ELF-1 (cell line): ENCODE results near the gene FIGNL2.

Source experiments
- DNase-seq: peaks from one replicate; pipeline ENCODE4 v3.0.0-alpha.2; 2016; ENCODE audit warnings: low read depth, low spot score

Gene FIGNL2

GRCh38 chr12:51874486-51874885 lies 26.0 kb upstream of the FIGNL2 start:
- no peak for DNase-seq

GRCh38 chr12:51874000-51874399 lies 25.5 kb upstream of the FIGNL2 start:
- no peak for DNase-seq

GRCh38 chr12:51873251-51873994 lies 24.9 kb upstream of the FIGNL2 start:
- no peak for DNase-seq

- no peak for DNase-seq
These were observed 24.1 kb upstream of the FIGNL2 start for GRCh38 chr12:51872689-51872981.

- DNase-seq, result no peak
These were observed 23.6 kb upstream of the FIGNL2 start for GRCh38 chr12:51871918-51872688.

- DNase-seq, result no peak
These were observed 22.6 kb upstream of the FIGNL2 start for GRCh38 chr12:51871126-51871525.

- DNase-seq, result no peak
These were observed 22.0 kb upstream of the FIGNL2 start for GRCh38 chr12:51870504-51870903.

- no peak for DNase-seq
These were observed 21.4 kb upstream of the FIGNL2 start for GRCh38 chr12:51869931-51870330.

- peak; percentile 52 for DNase-seq
These were observed 21.0 kb upstream of the FIGNL2 start for GRCh38 chr12:51869496-51869865.

GRCh38 chr12:51868821-51869495 lies 20.4 kb upstream of the FIGNL2 start:
- peak; percentile 72 for DNase-seq

GRCh38 chr12:51867796-51868428 lies 19.4 kb upstream of the FIGNL2 start:
- DNase-seq, result no peak

GRCh38 chr12:51867371-51867770 lies 18.9 kb upstream of the FIGNL2 start:
- no peak for DNase-seq

- peak; percentile 28 for DNase-seq
These were observed 18.2 kb upstream of the FIGNL2 start for GRCh38 chr12:51866762-51867161.

- no peak for DNase-seq
These were observed 17.8 kb upstream of the FIGNL2 start for GRCh38 chr12:51866324-51866723.

- DNase-seq, result peak; percentile 89
These were observed 17.3 kb upstream of the FIGNL2 start for GRCh38 chr12:51865757-51866270.

- DNase-seq, result peak; percentile 90
These were observed 16.5 kb upstream of the FIGNL2 start for GRCh38 chr12:51864833-51865670.

GRCh38 chr12:51863933-51864832 lies 15.7 kb upstream of the FIGNL2 start:
- DNase-seq, result peak; percentile 93

GRCh38 chr12:51863363-51863932 lies 14.9 kb upstream of the FIGNL2 start:
- DNase-seq, result peak; percentile 48

GRCh38 chr12:51862947-51863346 lies 14.4 kb upstream of the FIGNL2 start:
- DNase-seq, result peak; percentile 50

- no peak for DNase-seq
These were observed 12.5 kb upstream of the FIGNL2 start for GRCh38 chr12:51860986-51861385.
